ENCODE data around the gene ARHGAP5. TPM values are rescaled to one million over a fixed set of nuclear protein-coding genes. Genes with fewer than 3 reads are reported as not detected.

The ARHGAP5 gene
- total RNA-seq, 1 experiment from 2014 or later, result 100 TPM

DNA sequence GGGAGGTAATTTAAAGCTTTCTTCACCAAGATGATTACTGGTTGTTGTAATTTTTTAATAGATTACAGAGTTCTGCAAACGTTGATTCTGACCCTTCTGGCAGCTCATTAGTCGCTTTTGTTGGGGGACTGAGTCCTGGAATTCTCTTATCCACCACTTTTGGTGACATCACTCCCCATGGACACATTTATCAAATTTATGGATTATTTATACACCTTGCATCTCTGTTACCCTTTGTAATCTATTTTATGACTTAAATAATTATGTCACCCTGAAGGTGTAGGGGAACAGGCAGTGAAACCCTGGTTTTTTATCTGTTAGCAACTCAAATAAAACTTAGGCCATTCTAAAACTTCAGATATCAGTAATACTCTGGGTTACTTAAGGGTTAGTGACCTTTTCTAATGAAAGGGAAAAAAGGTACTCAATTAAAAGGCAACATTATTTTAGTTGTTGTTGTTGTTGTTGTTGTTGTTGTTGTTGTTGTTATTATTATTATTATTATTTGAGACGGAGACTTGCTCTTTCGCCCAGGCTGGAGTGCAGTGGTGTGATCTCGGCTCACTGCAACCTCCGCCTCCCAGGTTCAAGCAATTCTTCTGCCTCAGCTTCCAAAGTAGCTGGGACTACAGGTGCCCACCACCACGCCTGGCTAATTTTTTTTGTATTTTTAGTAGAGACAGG is 65.8 kb downstream of the ARHGAP5 start:
- Mint-ChIP-seq H3K36me3 (ENCODE audit: insufficient read depth, unreplicated experiment) (peaks cover 72% of the 10 kb centered on the region), H3K27ac (ENCODE audit: low read depth, unreplicated experiment) (no peak overlapping the region), H3K27me3 (ENCODE audit: insufficient read depth, unreplicated experiment) (no peaks in the 10 kb centered on the region), H3K4me1 (ENCODE audit: insufficient read depth, unreplicated experiment) (no peaks in the 10 kb centered on the region), H3K9me3 (ENCODE audit: unreplicated experiment) (no peaks in the 10 kb centered on the region), H3K4me3 (ENCODE audit: unreplicated experiment) (no peak overlapping the region)
- no peak for DNase-seq (ENCODE audit: unreplicated experiment)
- intact Hi-C loops (cut with micrococcal nuclease), result no loop called here
- no TSS peak for BruUV-seq (replicated peaks)
- CTCF ChIA-PET, result interaction anchor here (0.6 kb wide), 1 partner anchor 216 kb away, joined by 3 read pairs; no protein-coding TSS in a partner anchor
- POLR2A ChIA-PET, result interaction anchor here (0.5 to 1.6 kb wide), 3 partner anchors 65 to 206 kb away, joined by 3 to 6 read pairs (median 3); partner anchors contain the start of gene ARHGAP5
- TF ChIP-seq, protein P1, sequence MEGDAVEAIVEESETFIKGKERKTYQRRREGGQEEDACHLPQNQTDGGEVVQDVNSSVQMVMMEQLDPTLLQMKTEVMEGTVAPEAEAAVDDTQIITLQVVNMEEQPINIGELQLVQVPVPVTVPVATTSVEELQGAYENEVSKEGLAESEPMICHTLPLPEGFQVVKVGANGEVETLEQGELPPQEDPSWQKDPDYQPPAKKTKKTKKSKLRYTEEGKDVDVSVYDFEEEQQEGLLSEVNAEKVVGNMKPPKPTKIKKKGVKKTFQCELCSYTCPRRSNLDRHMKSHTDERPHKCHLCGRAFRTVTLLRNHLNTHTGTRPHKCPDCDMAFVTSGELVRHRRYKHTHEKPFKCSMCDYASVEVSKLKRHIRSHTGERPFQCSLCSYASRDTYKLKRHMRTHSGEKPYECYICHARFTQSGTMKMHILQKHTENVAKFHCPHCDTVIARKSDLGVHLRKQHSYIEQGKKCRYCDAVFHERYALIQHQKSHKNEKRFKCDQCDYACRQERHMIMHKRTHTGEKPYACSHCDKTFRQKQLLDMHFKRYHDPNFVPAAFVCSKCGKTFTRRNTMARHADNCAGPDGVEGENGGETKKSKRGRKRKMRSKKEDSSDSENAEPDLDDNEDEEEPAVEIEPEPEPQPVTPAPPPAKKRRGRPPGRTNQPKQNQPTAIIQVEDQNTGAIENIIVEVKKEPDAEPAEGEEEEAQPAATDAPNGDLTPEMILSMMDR (IDR thresholded peaks at IDR 0.05; ENCODE audit: unreplicated experiment), result no peak

DNA sequence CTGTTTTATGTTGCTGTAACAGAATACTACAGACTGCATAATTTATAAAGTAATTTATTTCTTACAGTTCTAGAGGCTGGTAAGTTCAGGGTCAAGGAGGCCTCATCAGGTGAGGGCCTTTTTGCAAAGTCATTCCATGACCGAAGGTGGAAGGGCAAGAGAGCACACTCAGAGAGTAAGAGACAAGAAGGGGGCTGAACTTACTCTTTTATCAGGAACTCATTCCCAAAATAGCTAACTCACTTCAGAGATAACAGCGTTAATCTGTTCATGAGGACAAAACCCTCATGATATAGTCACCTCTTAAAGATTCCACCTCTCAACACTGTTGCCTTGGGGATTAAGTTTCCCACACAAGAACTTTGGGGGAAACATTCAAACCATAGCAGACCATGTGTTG is 73.3 kb downstream of the ARHGAP5 start:
- POLR2A ChIA-PET, result interaction anchor here (1.0 to 1.2 kb wide), 3 partner anchors 70 to 74 kb away, joined by 3 to 4 read pairs (median 3); partner anchors contain the start of gene ARHGAP5
- no peaks in the 10 kb centered on the region for H3K27me3 Mint-ChIP-seq (ENCODE audit: insufficient read depth, unreplicated experiment)
- no peak overlapping the region for H3K27ac Mint-ChIP-seq (ENCODE audit: low read depth, unreplicated experiment)
- H3K36me3 Mint-ChIP-seq (ENCODE audit: insufficient read depth, unreplicated experiment), result peaks cover 80% of the 10 kb centered on the region
- H3K9me3 Mint-ChIP-seq (ENCODE audit: unreplicated experiment), result no peaks in the 10 kb centered on the region
- H3K4me3 Mint-ChIP-seq (ENCODE audit: unreplicated experiment), result no peak overlapping the region
- intact Hi-C loops (cut with micrococcal nuclease), result no loop called here
- no peak for DNase-seq (ENCODE audit: unreplicated experiment)
- no TSS peak for BruUV-seq (replicated peaks)
- CTCF ChIA-PET, result interaction anchor here (0.6 kb wide), 1 partner anchor 420 kb away, joined by 3 read pairs; no protein-coding TSS in a partner anchor
- H3K4me1 Mint-ChIP-seq (ENCODE audit: insufficient read depth, unreplicated experiment), result no peaks in the 10 kb centered on the region
- TF ChIP-seq, protein P1 (IDR thresholded peaks at IDR 0.05; ENCODE audit: unreplicated experiment), result no peak

DNA sequence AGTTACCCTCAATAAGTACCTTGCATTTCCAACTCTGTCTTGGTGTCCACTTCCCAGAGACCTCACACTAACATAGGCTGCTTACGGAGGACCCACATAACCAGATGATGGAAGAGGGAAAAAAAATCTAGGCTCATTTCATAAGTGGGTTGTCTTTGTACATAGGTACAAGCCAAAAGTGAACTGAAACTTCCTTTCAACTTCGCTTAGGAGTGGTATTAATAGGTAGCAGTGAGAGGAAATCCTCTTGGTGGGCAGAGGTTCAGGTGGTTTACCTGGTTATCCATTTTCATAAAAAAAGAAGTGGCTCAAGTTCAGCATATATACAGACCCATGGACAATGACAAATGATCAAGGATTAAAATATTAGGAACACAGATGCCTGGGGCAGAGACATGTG is 88.9 kb downstream of the ARHGAP5 start:
- Mint-ChIP-seq H3K4me3 (ENCODE audit: unreplicated experiment) (no peak overlapping the region), H3K36me3 (ENCODE audit: insufficient read depth, unreplicated experiment) (peaks cover 27% of the 10 kb centered on the region), H3K27ac (ENCODE audit: low read depth, unreplicated experiment) (no peak overlapping the region), H3K9me3 (ENCODE audit: unreplicated experiment) (no peaks in the 10 kb centered on the region), H3K27me3 (ENCODE audit: insufficient read depth, unreplicated experiment) (no peaks in the 10 kb centered on the region), H3K4me1 (ENCODE audit: insufficient read depth, unreplicated experiment) (no peaks in the 10 kb centered on the region)
- DNase-seq (ENCODE audit: unreplicated experiment), result no peak
- CTCF ChIA-PET, result no interaction called here
- no TSS peak for BruUV-seq (replicated peaks)
- intact Hi-C loops (cut with micrococcal nuclease), result no loop called here
- TF ChIP-seq, protein P1 (IDR thresholded peaks at IDR 0.05; ENCODE audit: unreplicated experiment), result no peak
- POLR2A ChIA-PET, result no interaction called here

DNA sequence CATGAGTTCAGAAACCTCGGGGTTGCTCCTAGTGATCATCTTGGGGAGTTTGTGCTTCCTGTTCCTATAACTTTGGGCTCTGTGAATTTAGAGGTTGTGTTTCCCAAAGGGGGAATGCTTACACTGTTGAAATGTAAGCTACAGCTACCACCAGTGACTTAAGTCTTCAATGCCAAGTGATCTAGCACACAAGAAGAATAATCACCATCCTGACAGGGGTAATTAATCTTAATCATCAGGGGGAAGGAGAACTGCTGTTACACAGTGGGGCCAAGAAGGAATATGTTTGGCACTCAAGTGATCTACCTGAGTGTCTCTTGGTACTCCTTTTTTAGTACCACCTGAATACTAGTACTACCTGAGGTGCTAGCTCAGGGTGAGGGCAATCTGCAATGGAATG is 89.8 kb downstream of the ARHGAP5 start:
- TF ChIP-seq, protein P1 (IDR thresholded peaks at IDR 0.05; ENCODE audit: unreplicated experiment), result no peak
- Mint-ChIP-seq H3K9me3 (ENCODE audit: unreplicated experiment) (no peaks in the 10 kb centered on the region), H3K36me3 (ENCODE audit: insufficient read depth, unreplicated experiment) (peaks cover 23% of the 10 kb centered on the region), H3K27ac (ENCODE audit: low read depth, unreplicated experiment) (no peak overlapping the region), H3K4me3 (ENCODE audit: unreplicated experiment) (no peak overlapping the region), H3K27me3 (ENCODE audit: insufficient read depth, unreplicated experiment) (no peaks in the 10 kb centered on the region), H3K4me1 (ENCODE audit: insufficient read depth, unreplicated experiment) (no peaks in the 10 kb centered on the region)
- DNase-seq (ENCODE audit: unreplicated experiment), result no peak
- POLR2A ChIA-PET, result no interaction called here
- no TSS peak for BruUV-seq (replicated peaks)
- CTCF ChIA-PET, result interaction anchor here (0.9 kb wide), 1 partner anchor 232 kb away, joined by 3 read pairs; no protein-coding TSS in a partner anchor
- intact Hi-C loops (cut with micrococcal nuclease), result no loop called here
